Keratinocyte (primary cell): ENCODE data around the gene SMPD1. TPM values are rescaled to one million over a fixed set of nuclear protein-coding genes. Genes with fewer than 3 reads are reported as not detected.

ENCODE experiments used
- DNase-seq: peaks from one replicate; pipeline ENCODE4 v3.0.0-alpha.2; 2011; ENCODE audit warnings: low read depth, missing footprints, low spot score
- FAIRE-seq: peaks from 2 replicates; lab custom pipeline; 2011; peaks lifted over from hg19 to GRCh38; lab: Jason Lieb, UNC
- H2AFZ ChIP-seq: 2 replicates; pipeline ENCODE4 v1.6.0; 2012; ENCODE audit warnings: low read length, control low read depth, inconsistent platforms; ENCODE audit not compliant: control insufficient read depth
- H3K27ac ChIP-seq: 2 replicates; pipeline ENCODE4 v1.5.1; 2011; ENCODE audit warnings: low read length; ENCODE audit not compliant: control insufficient read depth, insufficient read depth
- H3K27me3 ChIP-seq: 3 replicates; pipeline ENCODE4 v1.6.0; 2011; ENCODE audit warnings: low read length; ENCODE audit not compliant: control insufficient read depth, insufficient read depth; ENCODE audit errors: extremely low read depth
- H3K36me3 ChIP-seq, 2 experiments: 2 replicates in 1 of 2; 3 replicates in 1 of 2; pipeline ENCODE4 v1.5.1; 2011; ENCODE audit warnings: low read length in 2 of 2, mild to moderate bottlenecking in 1 of 2; ENCODE audit not compliant: control insufficient read depth in 2 of 2, insufficient read depth in 2 of 2; ENCODE audit errors: extremely low read depth in 1 of 2
- H3K4me1 ChIP-seq: 3 replicates; pipeline ENCODE4 v1.5.1; 2011; ENCODE audit warnings: low read length; ENCODE audit not compliant: control insufficient read depth, insufficient read depth; ENCODE audit errors: extremely low read depth
- H3K4me2 ChIP-seq: 3 replicates; pipeline ENCODE4 v1.6.0; 2011; ENCODE audit warnings: low read depth, low read length; ENCODE audit not compliant: control insufficient read depth, insufficient read depth; ENCODE audit errors: extremely low read depth
- H3K4me3 ChIP-seq, 3 experiments: fragments of 200-600 bp in 1 of 3; sonication (generic) in 1 of 3; 2 replicates in 2 of 3; 3 replicates in 1 of 3; pipeline ENCODE4 v1.5.1; 2011 to 2016; ENCODE audit warnings: low read length in 3 of 3, mild to moderate bottlenecking in 3 of 3, control low read depth in 2 of 3, inconsistent platforms in 1 of 3, low read depth in 1 of 3, mixed read lengths in 1 of 3, mixed run types in 1 of 3, moderate library complexity in 1 of 3; ENCODE audit not compliant: control insufficient read depth in 2 of 3, insufficient read depth in 2 of 3; ENCODE audit errors: extremely low read depth in 1 of 3
- H3K79me2 ChIP-seq: 2 replicates; pipeline ENCODE4 v1.6.0; 2012; ENCODE audit warnings: low read length; ENCODE audit not compliant: control insufficient read depth, insufficient read depth
- H3K9ac ChIP-seq: 3 replicates; pipeline ENCODE4 v1.6.0; 2011; ENCODE audit warnings: low read length; ENCODE audit not compliant: control insufficient read depth, insufficient read depth; ENCODE audit errors: extremely low read depth
- H3K9me1 ChIP-seq: 3 replicates; pipeline ENCODE4 v1.6.0; 2011; ENCODE audit warnings: low read length; ENCODE audit not compliant: control insufficient read depth, insufficient read depth; ENCODE audit errors: extremely low read depth
- H3K9me3 ChIP-seq: 2 replicates; pipeline ENCODE4 v1.5.1; 2012; ENCODE audit warnings: low read depth, low read length; ENCODE audit not compliant: control insufficient read depth
- H4K20me1 ChIP-seq: 3 replicates; pipeline ENCODE4 v1.6.0; 2011; ENCODE audit warnings: low read length; ENCODE audit not compliant: control insufficient read depth, insufficient read depth; ENCODE audit errors: extremely low read depth
- EZH2 ChIP-seq: IDR thresholded peaks from one replicate; pipeline ENCODE4 v1.6.1; 2012; ENCODE audit warnings: inconsistent platforms, mild to moderate bottlenecking, low read length, moderate library complexity
- dilution Hi-C: fragments of 300-500 bp; cut with MboI; formaldehyde crosslinking; loops from one replicate; pipeline ENCODE4 v1.7.0; 2020; ENCODE audit warnings: low sequenced_read_pairs; ENCODE audit not compliant: extremely low pct_ligation_motif_present
- polyA plus RNA-seq, 5 experiments: library from polyadenylated mRNA; depleted of rRNA in 3 of 5; stranded (reverse) in 3 of 5; stranded (forward) in 1 of 5; unstranded in 1 of 5; fragments of >200 nt; gene quantifications; 1 replicate in 1 of 5; 2 replicates in 3 of 5; 3 replicates in 1 of 5; pipeline versions ENCODE4 v1.2.1 to v1.2.3, GENCODE V29; 2011 to 2012; ENCODE audit warnings: missing spikeins in 2 of 5, low read depth in 1 of 5, low replicate concordance in 1 of 5
- TF ChIP-seq, protein P1 (sequence below), 3 experiments: IDR thresholded peaks in 1 of 3; conservative IDR thresholded peaks in 1 of 3; optimal IDR thresholded peaks in 1 of 3; 2 replicates in 2 of 3; 3 replicates in 1 of 3; pipeline versions ENCODE3 to v1.5.1; 2011; ENCODE audit warnings: low read length in 3 of 3, mild to moderate bottlenecking in 3 of 3, moderate library complexity in 2 of 3, control low read depth in 1 of 3, inconsistent platforms in 1 of 3; ENCODE audit not compliant: insufficient read depth in 2 of 3; ENCODE audit errors: extremely low read depth in 1 of 3

The SMPD1 gene
- polyA plus RNA-seq, 1 donor (not counting 4 experiments of a cell fraction or from before 2014, with no cell fraction given): 8.0 TPM

DNA sequence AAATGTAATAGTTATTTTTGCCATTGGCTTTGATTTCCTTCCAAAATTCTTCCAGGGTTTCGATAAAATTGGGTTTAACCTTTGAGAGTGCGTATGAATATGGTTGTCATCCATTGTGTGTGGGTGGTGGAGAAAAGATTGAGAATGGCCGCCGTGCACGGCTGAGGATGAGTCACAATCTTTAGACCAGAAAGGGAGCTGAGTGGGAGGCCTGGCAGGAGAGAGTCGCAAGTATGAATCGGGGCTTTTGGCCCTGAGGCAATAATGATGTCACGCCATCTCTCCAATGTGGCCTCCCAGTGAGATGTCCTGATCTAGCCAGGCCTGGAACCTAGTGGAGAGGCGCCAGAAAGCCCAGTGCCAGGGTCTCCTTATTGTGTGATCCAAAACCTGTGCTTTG lies 33.1 kb upstream of the SMPD1 start:
- Histone ChIP-seq H3K27me3 (no peaks in the 10 kb centered on the region), H3K36me3 (no peaks in the 10 kb centered on the region), H3K4me1 (peaks cover 6% of the 10 kb centered on the region), H4K20me1 (no peaks in the 10 kb centered on the region), H3K9ac (no peak overlapping the region), H3K4me2 (peak overlapping the region; percentile 50), H2AFZ (peak overlapping the region; percentile 85), H3K27ac (no peak overlapping the region), H3K79me2 (no peaks in the 10 kb centered on the region), H3K9me1 (no peaks in the 10 kb centered on the region), H3K4me3 (no peak overlapping the region), H3K9me3 (no peaks in the 10 kb centered on the region)
- DNase-seq (peak; percentile 28), FAIRE-seq (no peak)
- dilution Hi-C loops: no loop called here
- TF ChIP-seq, protein P1, sequence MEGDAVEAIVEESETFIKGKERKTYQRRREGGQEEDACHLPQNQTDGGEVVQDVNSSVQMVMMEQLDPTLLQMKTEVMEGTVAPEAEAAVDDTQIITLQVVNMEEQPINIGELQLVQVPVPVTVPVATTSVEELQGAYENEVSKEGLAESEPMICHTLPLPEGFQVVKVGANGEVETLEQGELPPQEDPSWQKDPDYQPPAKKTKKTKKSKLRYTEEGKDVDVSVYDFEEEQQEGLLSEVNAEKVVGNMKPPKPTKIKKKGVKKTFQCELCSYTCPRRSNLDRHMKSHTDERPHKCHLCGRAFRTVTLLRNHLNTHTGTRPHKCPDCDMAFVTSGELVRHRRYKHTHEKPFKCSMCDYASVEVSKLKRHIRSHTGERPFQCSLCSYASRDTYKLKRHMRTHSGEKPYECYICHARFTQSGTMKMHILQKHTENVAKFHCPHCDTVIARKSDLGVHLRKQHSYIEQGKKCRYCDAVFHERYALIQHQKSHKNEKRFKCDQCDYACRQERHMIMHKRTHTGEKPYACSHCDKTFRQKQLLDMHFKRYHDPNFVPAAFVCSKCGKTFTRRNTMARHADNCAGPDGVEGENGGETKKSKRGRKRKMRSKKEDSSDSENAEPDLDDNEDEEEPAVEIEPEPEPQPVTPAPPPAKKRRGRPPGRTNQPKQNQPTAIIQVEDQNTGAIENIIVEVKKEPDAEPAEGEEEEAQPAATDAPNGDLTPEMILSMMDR (optimal IDR thresholded peaks at IDR 0.05 in 1 of 3, IDR thresholded peaks at IDR 0.05 in 1 of 3, conservative IDR thresholded peaks at IDR 0.05 in 1 of 3; ENCODE audit: extremely low read depth in 1 of 3, insufficient read depth in 2 of 3, low read length in 3 of 3): no peak
- TF ChIP-seq EZH2: no peak

DNA sequence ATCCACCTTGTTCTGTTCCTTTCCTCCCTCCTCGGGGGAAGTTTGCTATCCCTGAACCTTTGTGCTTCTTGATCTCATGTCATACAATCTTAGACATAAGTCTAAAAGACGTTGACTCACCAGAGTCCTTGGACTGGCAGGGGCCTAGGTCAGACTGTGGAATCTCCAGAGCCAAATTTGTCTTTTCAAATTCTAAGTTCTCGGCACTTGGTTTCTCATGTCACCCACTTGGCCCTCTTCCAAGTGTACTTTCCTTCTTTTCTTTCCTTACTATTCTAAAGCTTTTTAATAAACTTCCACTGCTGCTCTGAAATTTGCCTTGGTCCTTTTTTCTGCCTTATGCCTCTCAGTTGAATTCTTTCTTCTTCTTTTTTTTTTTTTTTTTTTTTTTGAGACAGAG lies 30.1 kb upstream of the SMPD1 start:
- Histone ChIP-seq H3K79me2 (no peaks in the 10 kb centered on the region), H3K27me3 (no peaks in the 10 kb centered on the region), H2AFZ (no peak overlapping the region), H3K4me1 (peaks cover 11% of the 10 kb centered on the region), H3K27ac (no peak overlapping the region), H4K20me1 (no peaks in the 10 kb centered on the region), H3K36me3 (no peaks in the 10 kb centered on the region), H3K9me1 (no peaks in the 10 kb centered on the region), H3K4me2 (no peak overlapping the region), H3K9me3 (no peaks in the 10 kb centered on the region), H3K9ac (no peak overlapping the region), H3K4me3 (no peak overlapping the region)
- no peak for FAIRE-seq
- DNase-seq: no peak
- dilution Hi-C loops: no loop called here
- TF ChIP-seq, protein P1 (optimal IDR thresholded peaks at IDR 0.05 in 1 of 3, IDR thresholded peaks at IDR 0.05 in 1 of 3, conservative IDR thresholded peaks at IDR 0.05 in 1 of 3; ENCODE audit: extremely low read depth in 1 of 3, insufficient read depth in 2 of 3, low read length in 3 of 3): no peak
- TF ChIP-seq EZH2: no peak
